GM18951 (cell line): ENCODE data around the gene RMDN3.
A peak's percentile ranks its signal among the peaks of the same experiment; 100 is the strongest.

ENCODE experiments used
- POLR2A ChIP-seq: IDR thresholded peaks from 4 replicates; pipeline ENCODE4 v1.6.1; 2011; ENCODE audit warnings: mild to moderate bottlenecking; ENCODE audit not compliant: insufficient read length, insufficient read depth; ENCODE audit errors: extremely low read depth
- in situ Hi-C: fragments of 300-500 bp; cut with MboI; formaldehyde crosslinking; loops from one replicate; pipeline ENCODE4 v1.12.0; 2022; ENCODE audit warnings: low sequenced_read_pairs, mixed read lengths, inconsistent platforms; ENCODE audit not compliant: unreplicated experiment

RMDN3 gene

DNA sequence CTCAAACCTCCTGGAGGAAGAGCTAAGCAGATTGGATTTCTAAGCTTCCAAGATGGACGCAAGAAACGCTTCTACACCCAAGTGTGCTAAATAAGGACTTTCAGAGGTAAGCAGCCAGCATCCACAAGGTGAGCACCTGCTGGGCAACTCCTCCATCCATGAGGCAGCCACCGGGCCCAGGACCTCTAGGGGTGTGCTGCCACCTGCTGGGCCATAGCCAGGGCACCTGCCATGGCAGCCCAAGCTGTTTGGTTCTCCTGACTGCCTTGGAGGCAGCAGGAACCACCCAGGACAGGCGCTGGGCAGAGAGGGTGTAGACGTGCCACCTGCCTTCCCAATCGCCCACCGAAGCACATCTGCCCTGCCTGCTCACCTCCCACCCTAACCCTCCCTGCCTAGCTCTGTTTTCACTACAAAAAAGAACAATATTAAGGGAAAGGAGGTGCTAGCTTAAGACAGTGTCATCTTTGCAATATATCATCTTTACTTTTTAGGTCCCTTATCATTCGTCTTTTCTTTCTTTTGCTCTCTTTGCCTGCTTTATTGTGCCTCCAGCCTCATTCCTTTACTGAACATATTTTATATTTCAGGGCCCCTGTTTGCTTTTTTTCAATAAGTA lies 27.7 kb upstream of the RMDN3 start:
- no peak for TF ChIP-seq POLR2A
- in situ Hi-C loops: no loop called here

DNA sequence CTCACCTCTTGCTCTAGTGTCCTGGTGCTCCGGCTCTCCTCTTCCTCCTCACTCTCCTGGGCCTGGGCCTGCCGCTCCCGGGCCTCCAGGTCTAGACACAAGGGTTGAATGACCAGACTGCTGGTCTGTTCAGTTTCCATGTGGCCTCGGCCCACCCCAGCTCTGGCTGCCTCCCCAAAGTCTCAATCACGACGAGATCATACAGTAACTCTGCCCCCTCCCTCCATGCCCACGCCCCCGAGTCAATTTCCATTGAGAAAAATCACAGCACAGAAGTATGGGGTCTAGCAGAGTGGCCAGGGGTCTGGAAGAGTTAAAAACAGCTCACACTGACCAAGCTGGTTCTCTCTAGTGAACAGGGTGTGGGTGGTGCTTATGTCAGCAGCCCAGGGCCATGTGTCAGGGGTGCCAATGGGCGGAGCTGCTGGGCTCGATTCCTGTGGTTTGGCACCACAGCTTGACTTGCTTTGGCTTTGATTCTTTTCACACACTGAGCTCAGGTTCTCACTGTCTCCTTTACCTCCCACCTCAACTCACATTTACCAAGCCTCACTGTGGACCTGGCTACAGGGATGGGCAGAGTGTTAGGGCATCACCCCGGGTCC lies 21.6 kb upstream of the RMDN3 start:
- in situ Hi-C loops: no loop called here
- no peak for TF ChIP-seq POLR2A

DNA sequence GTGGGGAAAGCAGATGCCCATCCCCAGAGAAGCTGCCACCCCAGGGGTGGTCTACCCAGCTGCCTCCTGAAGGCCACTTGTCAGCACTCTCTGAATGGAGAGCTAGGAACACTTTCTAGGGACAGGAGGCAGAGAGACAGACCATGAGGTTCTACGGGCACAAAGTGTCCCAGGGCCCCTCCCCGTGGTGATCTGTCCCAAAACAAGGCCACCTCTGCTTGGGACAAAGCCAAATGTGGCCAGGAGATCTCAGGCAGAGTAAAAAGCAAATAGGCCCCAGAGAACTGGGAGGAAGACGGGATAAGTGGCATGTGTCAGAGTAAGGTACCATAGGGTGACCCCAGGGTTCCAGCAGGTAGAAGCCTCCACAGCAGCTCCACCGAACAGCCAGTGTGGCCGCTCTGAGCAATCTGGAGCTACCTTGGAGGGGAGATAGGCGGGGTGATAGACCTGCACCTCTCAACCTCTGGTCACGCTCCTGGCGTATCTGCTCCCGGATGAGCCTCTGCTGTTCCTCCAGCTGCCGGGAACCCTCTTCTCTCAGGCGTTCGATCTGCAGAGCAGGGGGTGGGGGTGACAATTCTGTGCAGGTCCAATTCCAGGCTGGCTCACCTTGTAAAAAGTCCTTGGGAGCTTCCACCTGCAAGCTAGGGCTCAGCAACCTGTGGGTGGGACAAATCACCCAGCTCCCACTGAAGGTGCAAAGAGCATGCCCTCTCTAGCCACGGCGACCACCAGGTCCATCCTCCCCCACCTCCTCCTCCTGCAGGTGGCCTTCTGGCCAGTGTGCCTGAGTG lies 20.9 kb upstream of the RMDN3 start:
- in situ Hi-C loops: no loop called here
- TF ChIP-seq POLR2A: no peak

DNA sequence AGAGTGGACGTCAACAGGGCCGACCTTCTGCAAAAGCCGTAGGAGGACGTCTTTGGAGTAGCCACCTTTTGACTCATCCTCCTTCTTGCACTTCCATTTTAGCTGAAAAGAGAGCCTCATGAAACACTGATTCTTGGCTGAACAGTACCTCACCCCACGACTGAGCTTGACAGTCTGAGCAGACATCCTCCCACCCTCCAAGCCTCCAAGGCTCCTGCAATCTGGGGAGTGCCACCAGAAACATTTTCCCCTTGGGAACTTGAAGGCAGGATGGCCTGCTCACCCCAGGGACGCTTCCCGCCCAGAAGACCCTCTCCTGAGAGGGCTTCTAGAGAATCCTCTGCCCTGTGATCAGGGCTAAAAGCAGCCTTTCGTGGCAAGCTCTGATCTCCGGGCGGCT lies 20.0 kb upstream of the RMDN3 start:
- TF ChIP-seq POLR2A: no peak
- in situ Hi-C loops: no loop called here

GRCh38 chr15:40773902-40774301 lies 18.8 kb upstream of the RMDN3 start:
- TF ChIP-seq POLR2A: no peak
- in situ Hi-C loops: no loop called here

DNA sequence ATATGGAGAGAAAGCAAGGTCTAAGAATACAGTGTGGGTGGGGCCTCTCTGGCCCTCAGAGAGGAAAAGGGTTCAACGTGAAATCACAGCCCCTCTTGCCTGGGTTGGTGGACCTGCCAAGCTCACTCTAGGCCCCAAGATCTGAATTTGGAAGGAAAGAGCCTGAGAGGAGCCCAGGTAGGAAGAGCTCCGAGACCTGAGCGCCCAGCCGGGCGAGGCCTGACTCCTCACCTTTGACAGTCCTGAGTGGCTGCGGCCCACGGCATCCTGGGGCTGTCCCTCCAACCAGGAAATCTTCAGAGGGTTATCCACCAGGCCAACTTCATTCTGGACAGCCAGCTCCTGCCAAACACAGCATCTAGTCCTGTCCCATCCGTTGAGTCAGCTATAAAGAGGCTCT lies 18.4 kb upstream of the RMDN3 start:
- no peak for TF ChIP-seq POLR2A
- in situ Hi-C loops: no loop called here

DNA sequence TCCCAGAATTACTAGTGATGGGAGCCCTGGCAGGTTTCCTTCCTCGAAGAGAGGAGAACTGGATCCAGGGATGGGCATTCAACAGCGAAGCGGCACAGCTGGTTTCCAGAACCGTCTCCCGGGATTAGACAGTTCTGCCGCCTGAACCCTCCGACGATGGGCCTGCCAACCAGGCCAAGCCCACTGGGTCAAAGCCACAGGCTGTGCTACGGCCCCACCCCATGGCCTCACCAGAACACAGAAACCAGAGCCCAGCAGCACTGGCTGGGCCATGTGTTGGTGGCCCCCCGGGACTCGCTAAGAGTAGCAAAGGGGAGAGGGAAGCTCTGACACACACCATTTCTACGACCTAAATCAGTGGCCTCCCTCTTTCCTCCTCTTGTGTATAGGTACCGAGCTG lies 17.0 kb upstream of the RMDN3 start:
- TF ChIP-seq POLR2A: no peak
- in situ Hi-C loops: no loop called here

DNA sequence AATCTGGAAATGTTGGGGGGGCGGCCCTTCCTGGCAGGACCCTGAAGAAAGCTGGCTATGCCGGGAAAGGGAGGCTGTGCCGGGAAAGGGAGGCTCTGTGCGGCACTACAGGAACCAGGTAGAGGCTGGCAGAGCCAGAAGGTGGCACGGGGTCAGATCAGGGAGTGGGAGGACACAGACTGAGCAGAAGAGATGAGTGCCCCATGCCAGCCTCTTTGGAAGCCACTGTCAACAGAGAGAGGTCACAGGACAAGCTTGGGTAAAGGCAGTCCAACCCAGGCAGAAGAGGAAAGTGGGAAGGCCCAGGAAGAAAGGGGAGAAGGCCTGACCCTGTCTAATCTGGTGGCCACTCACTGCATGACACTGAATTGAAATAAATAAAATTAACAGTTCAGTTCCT lies 16.2 kb upstream of the RMDN3 start:
- in situ Hi-C loops: no loop called here
- TF ChIP-seq POLR2A: no peak

DNA sequence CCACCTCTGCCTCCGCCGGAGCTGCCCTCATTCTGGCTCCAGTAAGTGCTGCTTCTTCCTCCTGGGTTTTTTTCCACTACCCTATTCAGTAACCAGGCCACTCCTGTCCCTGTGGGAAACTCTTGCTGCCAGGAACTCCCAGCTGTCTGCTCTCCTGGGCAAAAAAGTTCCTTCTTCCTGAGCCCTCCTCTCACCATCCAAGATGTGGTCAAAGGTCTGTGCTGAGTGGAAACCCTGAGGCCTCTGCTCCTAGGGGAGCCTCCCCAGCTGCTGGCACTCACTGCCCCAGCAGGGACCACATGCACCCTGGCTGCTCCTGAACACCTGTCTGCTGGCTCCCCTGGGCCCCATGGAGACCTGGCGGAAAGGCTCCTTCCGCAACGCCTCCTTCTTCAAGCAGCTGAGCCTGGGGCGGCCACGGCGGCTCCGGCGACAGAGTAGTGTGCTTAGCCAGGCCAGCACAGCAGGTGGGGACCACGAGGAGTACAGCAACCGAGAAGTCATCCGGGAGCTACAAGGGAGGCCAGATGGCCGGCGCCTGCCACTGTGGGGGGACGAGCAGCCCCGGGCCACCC lies 15.2 kb upstream of the RMDN3 start:
- in situ Hi-C loops: no loop called here
- TF ChIP-seq POLR2A: no peak

GRCh38 chr15:40769274-40770146 lies 14.5 kb upstream of the RMDN3 start, which contains the start of gene C15orf62:
Gene C15orf62, plus strand, starts transcription at chr15:40769980. Its CDS starts 516 bp downstream, at chr15:40770496.
- peak; percentile 31 for TF ChIP-seq POLR2A
- in situ Hi-C loops: no loop called here

DNA sequence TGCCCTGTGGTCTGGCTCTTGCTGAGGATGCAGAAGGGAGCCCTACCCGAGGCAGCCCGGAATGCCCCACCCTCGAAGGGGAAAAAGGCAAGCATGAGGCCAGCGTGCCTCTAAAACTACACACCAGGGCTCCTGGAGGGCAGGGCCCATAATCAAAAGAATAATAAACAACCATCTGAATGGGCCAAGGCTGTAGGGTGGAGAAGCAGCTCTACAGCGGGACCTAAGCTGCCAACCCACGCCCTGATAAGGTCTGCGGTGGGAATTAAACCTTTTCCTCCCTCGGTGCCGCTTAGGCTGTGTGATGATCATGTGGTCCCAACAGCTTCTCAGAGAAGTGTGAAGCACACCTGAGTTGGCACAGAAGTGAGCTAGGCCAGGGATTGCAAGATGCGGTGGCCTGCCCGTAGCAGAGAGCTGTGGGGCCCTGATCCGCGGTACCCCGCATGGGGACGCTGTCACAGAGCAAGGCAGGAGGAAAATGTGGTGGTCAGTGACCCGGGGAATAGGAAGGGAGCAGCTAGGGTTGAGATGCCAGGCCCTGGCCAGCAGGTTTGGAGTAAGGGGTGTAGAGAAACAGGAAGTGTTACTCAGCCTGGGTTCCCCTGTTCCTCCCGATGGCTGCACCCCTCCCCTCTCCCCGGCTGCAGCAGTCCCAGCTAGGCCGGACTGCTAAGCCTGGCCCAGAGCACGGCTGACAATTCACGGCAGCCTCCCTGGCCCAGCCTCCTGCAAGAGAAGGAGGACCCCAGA lies 13.6 kb upstream of the RMDN3 start:
- in situ Hi-C loops: no loop called here
- TF ChIP-seq POLR2A: no peak

DNA sequence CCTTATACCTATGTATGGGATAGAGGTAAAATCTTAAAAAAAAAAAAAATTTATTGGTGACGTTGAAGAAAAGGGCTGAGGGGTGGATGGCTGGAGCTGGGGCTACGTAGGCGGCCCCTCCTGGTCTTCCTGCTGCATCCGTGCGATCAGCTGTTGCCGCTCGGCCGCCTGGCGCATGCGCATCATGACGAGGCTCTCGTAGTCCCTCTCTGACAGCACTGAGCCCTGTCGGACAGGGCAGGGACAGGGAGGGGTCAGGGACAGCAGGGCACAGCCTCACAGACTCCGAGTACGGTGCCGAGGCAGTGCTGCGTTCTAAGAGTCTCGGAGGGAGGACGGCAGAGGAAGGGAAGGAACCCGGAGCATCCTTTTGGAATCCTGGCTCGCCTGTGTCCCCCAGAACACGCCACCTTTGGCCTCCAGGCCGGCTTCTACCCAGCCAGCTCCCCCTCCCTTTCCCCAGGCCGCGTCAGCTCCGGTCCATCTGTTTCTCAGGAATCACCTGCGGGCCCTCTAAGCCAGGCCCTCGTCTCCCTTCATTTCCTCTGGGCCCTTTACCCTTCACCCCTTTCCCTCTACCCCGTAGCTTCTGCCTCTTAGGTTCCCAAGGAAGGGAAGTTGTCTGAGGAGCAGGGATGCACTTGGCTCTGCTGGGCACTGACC lies 12.9 kb upstream of the RMDN3 start:
- no peak for TF ChIP-seq POLR2A
- in situ Hi-C loops: no loop called here
